ENCODE data around the gene PTPN6.

DNA sequence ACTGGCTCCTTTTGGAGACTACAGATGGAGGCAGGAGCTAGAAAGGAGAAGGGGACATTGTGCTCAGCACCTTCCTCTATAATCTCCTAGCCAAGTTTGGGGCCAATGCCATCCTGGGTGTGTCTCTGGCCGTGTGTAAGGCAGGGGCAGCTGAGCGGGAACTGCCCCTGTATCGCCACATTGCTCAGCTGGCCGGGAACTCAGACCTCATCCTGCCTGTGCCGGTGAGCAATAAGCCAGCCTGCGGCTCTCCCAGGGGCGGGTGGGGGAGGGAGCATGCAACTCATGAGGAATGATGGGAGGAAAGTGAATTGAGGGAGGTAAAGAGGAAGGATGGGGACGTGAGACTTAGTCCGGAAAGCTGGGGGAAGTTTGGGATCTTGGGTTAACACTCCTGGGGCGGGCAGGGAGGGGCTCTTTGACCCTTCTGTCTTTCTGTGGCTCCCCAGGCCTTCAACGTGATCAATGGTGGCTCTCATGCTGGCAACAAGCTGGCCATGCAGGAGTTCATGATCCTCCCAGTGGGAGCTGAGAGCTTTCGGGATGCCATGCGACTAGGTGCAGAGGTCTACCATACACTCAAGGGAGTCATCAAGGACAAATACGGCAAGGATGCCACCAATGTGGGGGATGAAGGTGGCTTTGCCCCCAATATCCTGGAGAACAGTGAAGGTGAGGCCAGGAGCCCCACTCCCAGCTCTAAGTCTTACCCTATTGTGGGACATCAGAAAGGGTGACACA lies 33.5 kb upstream of the PTPN6 start:
- TF ChIP-seq CTCF (IDR thresholded peaks at IDR 0.05) (no peak), POLR2AphosphoS5 (IDR thresholded peaks at IDR 0.05) (no peak), POLR2A (IDR thresholded peaks at IDR 0.05) (no peak)
